GM19239 (cell line): ENCODE results near the gene TMEM135.
A peak's percentile ranks its signal among the peaks of the same experiment; 100 is the strongest.
"Not testable (repeated sequence)": the region's sequence is repeated elsewhere in the genome, so short reads cannot be mapped to it uniquely, and the experiment has no call there.

ENCODE experiments used
- DNase-seq: peaks from one replicate; pipeline ENCODE4 v3.0.0; 2011; ENCODE audit warnings: low spot score; ENCODE audit not compliant: insufficient read length
- FAIRE-seq: peaks from 2 replicates; lab custom pipeline; 2011; peaks lifted over from hg19 to GRCh38; lab: Jason Lieb, UNC

Gene TMEM135

GRCh38 chr11:87037450-87038234 is at the start of gene TMEM135:
Gene TMEM135 (plus strand): TSS chr11:87037934. CDS start chr11:87038046, 112 bp downstream.
- FAIRE-seq = peak; percentile 97
- peak; percentile 90 for DNase-seq

GRCh38 chr11:86988351-86988881 is 49.3 kb upstream of the TMEM135 start:
- no peak for FAIRE-seq
- no peak for DNase-seq

GRCh38 chr11:86990031-86990430 is 47.7 kb upstream of the TMEM135 start:
- FAIRE-seq (no peak), DNase-seq (no peak)

GRCh38 chr11:86990515-86990914 is 47.2 kb upstream of the TMEM135 start:
- DNase-seq (no peak), FAIRE-seq (no peak)

- no peak for DNase-seq
- FAIRE-seq = no peak
Measured at GRCh38 chr11:86991341-86991740, 46.4 kb upstream of the TMEM135 start.

GRCh38 chr11:86992340-86992739 is 45.4 kb upstream of the TMEM135 start:
- DNase-seq, FAIRE-seq: not testable (repeated sequence)

- FAIRE-seq (no peak), DNase-seq (no peak)
Measured at GRCh38 chr11:86993031-86993430, 44.7 kb upstream of the TMEM135 start.

GRCh38 chr11:86996953-86997570 is 40.7 kb upstream of the TMEM135 start:
- DNase-seq = no peak
- FAIRE-seq = no peak

- FAIRE-seq (no peak), DNase-seq (no peak)
Measured at GRCh38 chr11:86999388-86999787, 38.3 kb upstream of the TMEM135 start.

GRCh38 chr11:86999859-87000753 is 37.6 kb upstream of the TMEM135 start:
- no peak for DNase-seq
- no peak for FAIRE-seq

GRCh38 chr11:87002918-87003317 is 34.8 kb upstream of the TMEM135 start:
- FAIRE-seq (no peak), DNase-seq (no peak)

- not testable (repeated sequence) for DNase-seq, FAIRE-seq
Measured at GRCh38 chr11:87004281-87004680, 33.5 kb upstream of the TMEM135 start.

GRCh38 chr11:87005569-87005921 is 32.2 kb upstream of the TMEM135 start:
- DNase-seq (no peak), FAIRE-seq (no peak)

GRCh38 chr11:87006035-87006434 is 31.7 kb upstream of the TMEM135 start:
- no peak for FAIRE-seq
- no peak for DNase-seq

GRCh38 chr11:87007963-87008362 is 29.8 kb upstream of the TMEM135 start:
- DNase-seq (no peak), FAIRE-seq (no peak)

GRCh38 chr11:87012089-87012488 is 25.6 kb upstream of the TMEM135 start:
- no peak for DNase-seq
- FAIRE-seq = no peak

- FAIRE-seq = no peak
Measured at GRCh38 chr11:87012673-87013072, 25.1 kb upstream of the TMEM135 start.

GRCh38 chr11:87013912-87014825 is 23.6 kb upstream of the TMEM135 start:
- no peak for DNase-seq
- no peak for FAIRE-seq

More at GRCh38 chr11:87012673-87013072, 25.1 kb upstream of the TMEM135 start:
- no peak for DNase-seq

GRCh38 chr11:87015645-87016044 is 22.1 kb upstream of the TMEM135 start:
- no peak for FAIRE-seq
- DNase-seq = no peak
